Vagina (tissue), 2 donors: Measurements from ENCODE around the gene EEF1A2.

ENCODE experiments used
- POLR2A ChIP-seq, 2 donors: fragments of 450-650 bp; IDR thresholded peaks; one replicate each; pipeline ENCODE4 v1.6.1; 2017; ENCODE audit warnings: antibody characterized with exemption in 2 of 2, mild to moderate bottlenecking in 2 of 2, moderate library complexity in 2 of 2
- POLR2AphosphoS5 ChIP-seq, 2 donors: sonication (generic); formaldehyde crosslinking; IDR thresholded peaks; one replicate each; pipeline ENCODE4 v1.9.0; 2017; ENCODE audit warnings: antibody characterized with exemption in 2 of 2, mild to moderate bottlenecking in 2 of 2, low read depth in 1 of 2; ENCODE audit not compliant: insufficient read depth in 1 of 2
- TF ChIP-seq, protein P1 (sequence below), 3 experiments: fragments of 450-650 bp in 2 of 3; fragments of 200-600 bp in 1 of 3; sonication (generic) in 1 of 3; IDR thresholded peaks; one replicate each; pipeline ENCODE4 v1.5.1; 2017 to 2019; ENCODE audit warnings: antibody characterized with exemption in 3 of 3, mild to moderate bottlenecking in 2 of 3, moderate library complexity in 2 of 3

GRCh38 chr20:63493563-63494020 is 5.3 kb downstream of the EEF1A2 start:
- TF ChIP-seq POLR2A (IDR thresholded peaks at IDR 0.05): no peak
- TF ChIP-seq, protein P1, sequence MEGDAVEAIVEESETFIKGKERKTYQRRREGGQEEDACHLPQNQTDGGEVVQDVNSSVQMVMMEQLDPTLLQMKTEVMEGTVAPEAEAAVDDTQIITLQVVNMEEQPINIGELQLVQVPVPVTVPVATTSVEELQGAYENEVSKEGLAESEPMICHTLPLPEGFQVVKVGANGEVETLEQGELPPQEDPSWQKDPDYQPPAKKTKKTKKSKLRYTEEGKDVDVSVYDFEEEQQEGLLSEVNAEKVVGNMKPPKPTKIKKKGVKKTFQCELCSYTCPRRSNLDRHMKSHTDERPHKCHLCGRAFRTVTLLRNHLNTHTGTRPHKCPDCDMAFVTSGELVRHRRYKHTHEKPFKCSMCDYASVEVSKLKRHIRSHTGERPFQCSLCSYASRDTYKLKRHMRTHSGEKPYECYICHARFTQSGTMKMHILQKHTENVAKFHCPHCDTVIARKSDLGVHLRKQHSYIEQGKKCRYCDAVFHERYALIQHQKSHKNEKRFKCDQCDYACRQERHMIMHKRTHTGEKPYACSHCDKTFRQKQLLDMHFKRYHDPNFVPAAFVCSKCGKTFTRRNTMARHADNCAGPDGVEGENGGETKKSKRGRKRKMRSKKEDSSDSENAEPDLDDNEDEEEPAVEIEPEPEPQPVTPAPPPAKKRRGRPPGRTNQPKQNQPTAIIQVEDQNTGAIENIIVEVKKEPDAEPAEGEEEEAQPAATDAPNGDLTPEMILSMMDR (IDR thresholded peaks at IDR 0.05): no peak
- no peak for TF ChIP-seq POLR2AphosphoS5 (IDR thresholded peaks at IDR 0.05; ENCODE audit: insufficient read depth in 1 of 2, low read depth in 1 of 2)
